Stimulated activated CD4-positive, alpha-beta T cell treated with anti-CD3 and anti-CD28 coated beads, Interleukin-4, amount 100 ng/mL, for 48 hours (primary cell): ENCODE data around the gene CAMK4.
"Not testable (repeated sequence)": the region's sequence is repeated elsewhere in the genome, so short reads cannot be mapped to it uniquely, and the experiment has no call there.

Source experiments
- DNase-seq, 2 donors: peaks; one replicate each; pipeline ENCODE4 v3.0.0-alpha.2; 2020; ENCODE audit warnings: low read depth in 2 of 2

Gene CAMK4

GRCh38 chr5:111256128-111256527 lies 31.9 kb downstream of the CAMK4 start:
- no peak for DNase-seq

GRCh38 chr5:111257610-111258009 lies 33.4 kb downstream of the CAMK4 start:
- not testable (repeated sequence) for DNase-seq

GRCh38 chr5:111259636-111260035 lies 35.5 kb downstream of the CAMK4 start:
- no peak for DNase-seq

GRCh38 chr5:111261610-111262009 lies 37.4 kb downstream of the CAMK4 start:
- DNase-seq = no peak

GRCh38 chr5:111262153-111262552 lies 38.0 kb downstream of the CAMK4 start:
- no peak for DNase-seq

GRCh38 chr5:111262815-111263214 lies 38.6 kb downstream of the CAMK4 start:
- no peak for DNase-seq

- no peak for DNase-seq
Measured at GRCh38 chr5:111266491-111266890, 42.3 kb downstream of the CAMK4 start.

GRCh38 chr5:111268300-111268699 lies 44.1 kb downstream of the CAMK4 start:
- DNase-seq = no peak

GRCh38 chr5:111271885-111272284 lies 47.7 kb downstream of the CAMK4 start:
- DNase-seq = no peak

GRCh38 chr5:111277061-111277460 lies 52.9 kb downstream of the CAMK4 start:
- DNase-seq = no peak

GRCh38 chr5:111278858-111279504 lies 54.8 kb downstream of the CAMK4 start:
- peak; percentile 80 to 93 for DNase-seq

GRCh38 chr5:111280282-111280951 lies 56.2 kb downstream of the CAMK4 start:
- DNase-seq = no peak

- no peak for DNase-seq
Measured at GRCh38 chr5:111282798-111283197, 58.6 kb downstream of the CAMK4 start.

GRCh38 chr5:111284825-111285224 lies 60.6 kb downstream of the CAMK4 start:
- no peak for DNase-seq

- no peak for DNase-seq
Measured at GRCh38 chr5:111294551-111294950, 70.4 kb downstream of the CAMK4 start.

GRCh38 chr5:111295649-111296048 lies 71.5 kb downstream of the CAMK4 start:
- no peak for DNase-seq

- no peak for DNase-seq
Measured at GRCh38 chr5:111296570-111296969, 72.4 kb downstream of the CAMK4 start.

- no peak for DNase-seq
Measured at GRCh38 chr5:111299067-111299481, 74.9 kb downstream of the CAMK4 start.

GRCh38 chr5:111299831-111300432 lies 75.7 kb downstream of the CAMK4 start:
- DNase-seq = no peak

- DNase-seq = no peak
Measured at GRCh38 chr5:111301264-111301663, 77.1 kb downstream of the CAMK4 start.

GRCh38 chr5:111302043-111302442 lies 77.9 kb downstream of the CAMK4 start:
- DNase-seq = not testable (repeated sequence)

- no peak for DNase-seq
Measured at GRCh38 chr5:111308951-111309350, 84.8 kb downstream of the CAMK4 start.

- DNase-seq = no peak
Measured at GRCh38 chr5:111309384-111309783, 85.2 kb downstream of the CAMK4 start.
